Ecto neural progenitor cell (in vitro differentiated cells): ENCODE results near the gene RAB10.
"Not testable (repeated sequence)": the region's sequence is repeated elsewhere in the genome, so short reads cannot be mapped to it uniquely, and the experiment has no call there.

Experiments
- DNase-seq: peaks from one replicate; pipeline ENCODE4 v3.0.0-alpha.2; 2018; ENCODE audit warnings: low spot score

RAB10 gene

DNA sequence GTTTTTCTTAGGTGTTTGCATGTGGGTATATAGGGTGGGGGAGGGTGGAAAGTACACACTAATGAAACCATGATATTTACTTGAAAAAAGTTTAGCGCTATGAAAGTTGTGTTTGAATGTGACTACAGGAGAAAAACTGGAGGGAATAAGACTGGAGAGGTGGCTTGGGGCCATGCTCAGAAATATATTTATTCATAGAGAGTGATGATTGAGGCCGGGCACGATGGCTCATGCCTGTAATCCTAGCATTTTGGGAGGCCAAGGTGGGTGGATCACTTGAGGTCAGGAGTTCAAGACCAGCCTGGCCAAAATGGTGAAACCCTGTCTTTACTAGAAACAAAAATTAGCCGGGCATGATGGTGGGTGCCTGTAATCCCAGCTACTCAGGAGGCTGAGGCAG, 55.0 kb downstream of the RAB10 start:
- not testable (repeated sequence) for DNase-seq

DNA sequence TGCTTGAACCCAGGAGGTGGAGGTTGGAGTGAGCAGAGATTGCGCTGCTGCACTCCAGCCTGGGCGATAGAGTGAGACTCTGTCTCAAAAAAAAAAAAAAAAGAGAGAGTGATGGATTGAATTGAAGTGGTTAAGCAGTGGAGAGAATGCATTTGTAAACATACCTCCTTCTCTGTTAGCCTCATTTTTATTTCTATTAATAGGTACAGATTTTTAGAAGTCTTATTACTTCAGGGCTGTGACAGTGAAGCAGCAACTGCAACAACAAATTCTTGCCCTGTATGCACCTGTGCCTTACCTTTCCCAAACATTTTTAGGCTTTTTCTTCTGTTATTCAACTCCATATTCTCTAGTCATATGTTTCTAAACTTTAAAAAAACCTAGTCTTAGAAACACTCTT, 55.5 kb downstream of the RAB10 start:
- DNase-seq, result no peak

DNA sequence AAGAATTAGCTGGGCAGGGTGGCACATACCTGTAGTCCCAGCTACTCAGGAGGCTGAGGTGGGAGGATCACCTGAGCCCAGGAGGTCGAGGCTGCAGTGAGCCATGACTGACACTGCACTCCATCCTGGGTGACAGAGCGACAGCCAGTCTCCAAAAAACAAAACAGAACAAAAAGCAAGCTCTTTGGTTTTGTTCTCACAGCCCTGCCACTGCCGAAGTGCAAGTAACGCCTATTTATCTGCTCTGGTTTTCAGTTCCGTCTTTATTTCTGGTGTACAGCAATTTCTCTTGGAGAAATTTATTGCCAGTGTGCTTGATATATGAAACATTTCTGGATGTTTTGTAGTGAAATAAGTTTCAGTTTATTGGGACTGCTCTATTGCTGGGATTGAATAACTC, 61.9 kb downstream of the RAB10 start:
- no peak for DNase-seq

DNA sequence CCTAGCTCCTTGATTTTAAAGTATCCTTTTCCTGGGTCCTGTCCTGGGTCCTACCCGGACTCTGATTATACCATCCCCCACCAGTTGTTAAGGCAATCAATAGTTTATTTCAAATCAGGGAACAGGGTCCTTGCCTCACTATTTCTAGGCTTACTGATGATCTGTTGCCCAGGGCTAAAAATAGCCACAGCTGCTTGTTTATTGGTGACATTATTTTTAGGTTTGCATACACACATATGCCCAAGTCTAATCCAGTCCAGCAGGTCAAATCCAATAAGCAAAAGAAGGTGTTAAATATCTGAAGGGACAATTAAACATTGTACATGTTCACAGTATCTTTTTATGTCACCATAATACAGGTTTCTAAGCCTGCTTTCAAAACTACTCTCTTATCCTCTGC, 66.0 kb downstream of the RAB10 start:
- DNase-seq, result no peak

DNA sequence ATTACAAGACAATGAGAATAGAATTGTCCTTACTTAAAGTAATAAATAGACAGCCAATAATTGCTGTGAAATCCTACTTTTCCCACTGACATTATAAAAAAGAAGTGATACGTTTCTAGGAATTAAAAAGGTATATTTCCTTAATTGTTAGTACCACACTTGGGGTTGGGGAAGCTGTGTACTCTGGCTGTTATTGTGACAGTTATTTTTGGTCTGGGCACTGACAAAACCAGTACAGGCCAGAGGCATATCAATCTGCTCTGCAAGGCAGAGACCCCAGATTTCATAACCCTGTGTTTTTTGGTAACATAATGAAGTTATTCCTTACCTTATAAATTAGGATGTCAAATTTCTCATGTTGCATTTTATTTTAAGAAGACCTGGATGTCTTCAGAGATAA, 66.5 kb downstream of the RAB10 start:
- DNase-seq, result no peak

DNA sequence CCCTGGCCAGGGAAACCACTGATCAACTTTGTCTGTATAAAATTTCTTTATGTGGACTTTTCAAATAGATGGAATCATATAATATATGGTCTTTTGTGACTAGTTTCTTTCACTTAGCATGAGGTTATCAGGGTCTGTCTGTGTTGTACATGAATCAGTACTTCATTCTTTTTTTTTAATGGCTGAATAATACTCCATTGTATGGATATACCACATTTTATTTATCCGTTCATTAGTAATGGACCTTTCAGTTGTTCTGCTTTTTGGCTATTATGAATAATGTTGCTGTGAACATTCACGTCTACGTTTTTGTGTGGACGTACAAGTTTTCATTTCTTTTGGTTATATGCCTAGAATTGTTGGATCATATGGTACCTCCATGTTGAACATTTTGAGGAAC, 69.9 kb downstream of the RAB10 start:
- DNase-seq, result no peak

DNA sequence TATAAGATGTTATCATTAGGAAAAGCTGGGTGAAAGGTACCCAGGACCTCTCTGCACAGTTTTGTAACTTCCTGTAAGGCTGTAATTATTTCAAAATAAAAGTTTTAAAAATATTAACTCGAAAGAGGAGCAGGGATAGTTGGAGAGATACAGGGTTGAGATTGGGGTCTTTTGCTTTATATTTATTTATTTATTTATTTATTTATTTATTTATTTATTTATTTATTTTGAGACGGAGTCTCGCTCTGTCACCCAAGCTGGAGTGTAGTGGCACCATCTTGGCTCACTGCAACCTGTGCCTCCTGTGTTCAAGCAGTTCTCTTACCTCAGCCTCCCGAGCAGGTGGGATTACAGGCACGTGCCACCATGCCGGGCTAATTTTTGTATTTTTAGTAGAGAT, 74.8 kb downstream of the RAB10 start:
- not testable (repeated sequence) for DNase-seq

DNA sequence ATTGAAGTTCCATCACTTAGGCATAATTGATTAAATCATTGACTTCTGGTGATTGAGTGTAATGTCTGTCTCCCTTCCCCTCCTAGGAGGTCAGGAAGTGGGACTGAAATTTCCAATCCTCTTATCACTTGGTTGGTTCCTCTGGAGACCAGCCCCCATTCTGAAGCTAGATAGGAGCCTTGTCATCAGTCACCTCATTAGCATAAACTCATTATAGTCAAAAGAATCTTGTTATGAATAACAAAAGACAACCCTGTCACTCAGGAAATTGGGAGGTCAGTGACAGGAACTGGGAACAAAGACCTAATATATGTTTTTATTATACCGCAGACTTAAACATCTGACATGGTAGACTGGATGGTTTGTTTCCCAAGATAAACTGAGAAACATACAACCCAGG, 78.3 kb downstream of the RAB10 start:
- no peak for DNase-seq

GRCh38 chr2:26114151-26114550, 80.3 kb downstream of the RAB10 start:
- DNase-seq, result no peak

GRCh38 chr2:26118682-26119081, 84.8 kb downstream of the RAB10 start:
- DNase-seq, result no peak

- no peak for DNase-seq
Measured at GRCh38 chr2:26119521-26119920, 85.6 kb downstream of the RAB10 start.

GRCh38 chr2:26122630-26123029, 88.7 kb downstream of the RAB10 start:
- no peak for DNase-seq

DNA sequence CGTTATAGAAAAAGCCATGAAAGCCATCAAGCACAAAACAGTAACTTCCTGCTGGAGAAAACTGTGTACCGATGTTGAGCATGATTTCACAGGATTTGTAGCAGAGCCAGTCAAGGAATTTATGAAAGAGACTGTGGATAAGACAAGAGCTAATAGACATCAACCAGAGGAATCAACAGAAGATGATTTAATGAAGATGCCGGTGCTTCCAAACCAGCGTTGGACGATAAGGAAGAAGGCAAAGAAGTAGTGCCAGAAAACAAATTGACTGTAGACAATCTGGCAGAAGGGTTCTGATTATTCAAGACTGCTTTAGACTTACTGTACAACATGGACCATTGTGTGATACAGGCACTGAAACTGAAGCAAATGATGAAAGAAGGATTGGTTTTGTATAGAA, 89.5 kb downstream of the RAB10 start:
- DNase-seq, result no peak

GRCh38 chr2:26126074-26126473, 92.2 kb downstream of the RAB10 start:
- DNase-seq, result no peak

- no peak for DNase-seq
Measured at GRCh38 chr2:26128176-26128575, 94.3 kb downstream of the RAB10 start.

- no peak for DNase-seq
Measured at GRCh38 chr2:26130763-26131162, 96.9 kb downstream of the RAB10 start.

DNA sequence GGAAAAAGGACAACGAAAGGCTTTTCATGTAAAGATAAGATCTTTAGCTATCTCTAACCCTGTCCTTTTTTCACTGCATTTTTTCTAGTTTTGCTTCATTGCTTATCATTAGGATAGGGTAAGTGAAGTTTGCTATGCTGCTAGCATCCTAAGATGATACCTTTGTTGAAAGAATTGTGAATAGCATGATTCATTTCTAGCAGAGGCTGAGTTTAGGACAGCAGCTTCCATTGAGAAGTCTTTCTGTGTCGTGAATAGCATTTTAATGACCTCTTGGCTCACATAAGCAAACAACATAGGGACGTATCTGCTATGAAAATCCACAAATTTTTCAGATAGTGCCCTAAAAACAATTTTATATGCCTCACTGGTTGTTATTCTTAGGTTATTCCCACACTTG, 102.6 kb downstream of the RAB10 start:
- DNase-seq, result no peak

DNA sequence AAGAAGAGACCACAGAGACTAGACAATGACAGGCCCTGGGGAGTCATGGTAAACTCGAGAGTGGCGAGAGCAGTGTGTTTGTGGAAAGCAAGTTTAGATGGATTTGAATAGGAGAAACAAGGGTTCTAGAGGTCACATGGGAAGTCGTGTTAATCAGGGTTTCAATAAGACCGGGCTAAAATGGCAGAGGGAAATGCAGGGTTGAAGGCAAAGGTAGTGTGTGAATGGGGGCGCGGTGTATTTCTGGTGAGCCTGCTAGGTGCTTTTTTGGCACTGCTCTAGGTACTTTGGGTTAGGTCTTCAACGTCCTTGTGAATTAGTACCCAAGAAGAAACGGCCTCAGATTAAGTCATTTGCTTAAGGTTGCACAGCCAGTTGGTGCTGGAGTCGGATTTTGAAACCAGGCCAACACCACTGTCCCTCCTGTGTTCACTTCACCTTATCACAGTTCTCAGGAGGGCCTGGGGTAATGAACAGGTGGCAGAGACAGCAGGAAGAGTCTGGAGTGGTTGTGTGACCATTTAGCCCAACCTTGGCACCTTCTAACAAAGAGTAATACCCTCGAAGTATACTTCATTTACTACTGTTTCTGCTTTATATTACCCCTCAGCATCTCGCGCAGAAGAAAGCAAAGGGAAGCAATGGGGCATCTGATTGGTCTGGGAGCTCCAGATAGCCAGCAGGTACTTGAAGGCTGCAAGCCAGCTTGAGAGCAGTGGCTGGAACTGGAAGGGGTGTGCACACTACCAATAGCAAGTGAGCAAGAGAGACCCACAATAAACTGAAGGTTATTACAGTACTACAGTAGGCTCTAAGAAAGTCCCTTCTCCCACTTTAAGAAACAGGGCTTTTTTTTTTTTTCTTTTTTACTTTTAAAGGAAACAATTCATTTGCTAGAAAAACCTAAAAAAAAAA, 105.6 kb downstream of the RAB10 start:
- DNase-seq, result no peak

- no peak for DNase-seq
Measured at GRCh38 chr2:26141145-26141769, 107.4 kb downstream of the RAB10 start.

- DNase-seq, result no peak
Measured at GRCh38 chr2:26144031-26144430, 110.1 kb downstream of the RAB10 start.

DNA sequence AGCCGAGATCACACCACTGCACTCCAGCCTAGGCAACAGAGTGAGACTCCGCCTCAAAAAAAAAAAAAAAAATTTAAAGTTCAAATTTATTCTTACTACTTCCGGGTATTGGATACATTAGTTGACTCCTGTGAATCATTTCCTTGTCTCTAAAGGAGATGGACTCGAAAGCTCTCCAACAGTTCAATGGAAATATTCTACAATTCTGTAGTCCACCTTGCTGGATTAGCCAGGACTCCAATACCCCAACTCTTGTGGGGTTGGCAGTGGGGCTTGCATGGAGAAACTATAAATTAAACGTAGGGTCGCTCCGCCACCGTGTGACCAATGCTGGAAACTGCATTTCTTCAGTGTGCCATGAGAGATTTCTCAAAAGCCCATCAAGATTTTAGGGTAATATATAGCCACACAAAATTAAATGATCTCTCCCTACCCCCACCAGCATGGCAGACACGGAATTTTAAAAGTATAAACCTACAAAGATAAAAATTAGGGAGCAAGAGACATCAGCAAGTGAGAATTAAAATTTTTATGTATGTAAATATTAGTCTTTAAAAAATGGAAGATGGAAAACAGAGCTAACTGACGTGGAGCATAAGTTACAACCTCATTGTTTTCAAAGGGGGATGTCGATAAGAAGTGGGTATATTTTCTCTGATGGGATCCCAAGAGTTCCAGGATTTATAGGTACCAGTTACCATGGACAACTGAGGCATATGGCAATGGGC, 111.2 kb downstream of the RAB10 start:
- peak; percentile 75 for DNase-seq

- no peak for DNase-seq
Measured at GRCh38 chr2:26148501-26148900, 114.6 kb downstream of the RAB10 start.

- DNase-seq, result no peak
Measured at GRCh38 chr2:26150243-26150642, 116.4 kb downstream of the RAB10 start.
